ENCODE data around the gene EFNB3. TPM values are rescaled to one million over a fixed set of nuclear protein-coding genes. Genes with fewer than 3 reads are reported as not detected.

EFNB3 gene
- total RNA-seq, 1 donor from 2014 or later, result 5.8 TPM

DNA sequence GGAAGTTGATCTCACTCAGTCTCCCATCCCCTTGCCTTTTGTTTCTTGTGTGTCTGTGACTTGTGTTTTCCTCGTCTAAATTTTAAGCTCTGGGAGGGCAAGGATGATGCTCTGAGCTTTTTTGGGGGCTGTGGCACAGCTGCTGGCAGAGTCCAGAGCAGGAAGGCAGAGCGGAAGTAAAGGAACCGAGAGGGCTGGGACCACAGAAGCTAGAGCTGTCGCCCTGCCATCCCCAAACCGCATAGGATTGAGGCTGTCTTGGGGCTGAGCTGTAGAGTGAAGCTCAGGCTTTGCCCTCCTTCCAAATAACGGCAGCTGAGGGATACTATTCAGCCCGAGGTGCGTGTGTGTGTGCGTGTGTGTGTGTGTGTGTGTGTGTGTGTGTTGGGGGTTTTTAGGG, 8.8 kb downstream of the EFNB3 start:
- H3K27ac Mint-ChIP-seq, result peak overlapping the region; percentile 97
- peaks cover 18% of the 10 kb centered on the region for H3K36me3 Mint-ChIP-seq
- Histone ChIP-seq H3K9ac (no peak overlapping the region), H3K9me3 (ENCODE audit: low read depth) (no peaks in the 10 kb centered on the region), H2AFZ (replicated peaks) (no peak overlapping the region), H3K27me3 (peaks cover 18% of the 10 kb centered on the region), H3K4me1 (peaks cover 40% of the 10 kb centered on the region), H3K4me2 (no peak overlapping the region), H3K4me3 (no peak overlapping the region), H3K79me2 (ENCODE audit: low read depth) (no peaks in the 10 kb centered on the region), H3F3A (ENCODE audit: low read depth) (peaks cover 28% of the 10 kb centered on the region), H4K20me1 (ENCODE audit: low read depth) (peaks cover 15% of the 10 kb centered on the region), H3K27ac (no peak overlapping the region), H3K36me3 (no peaks in the 10 kb centered on the region)
- H3K4me1 Mint-ChIP-seq, result peaks cover 82% of the 10 kb centered on the region
- no peak for TF ChIP-seq EZH2 (IDR thresholded peaks at IDR 0.05)
- TF ChIP-seq, protein P1, sequence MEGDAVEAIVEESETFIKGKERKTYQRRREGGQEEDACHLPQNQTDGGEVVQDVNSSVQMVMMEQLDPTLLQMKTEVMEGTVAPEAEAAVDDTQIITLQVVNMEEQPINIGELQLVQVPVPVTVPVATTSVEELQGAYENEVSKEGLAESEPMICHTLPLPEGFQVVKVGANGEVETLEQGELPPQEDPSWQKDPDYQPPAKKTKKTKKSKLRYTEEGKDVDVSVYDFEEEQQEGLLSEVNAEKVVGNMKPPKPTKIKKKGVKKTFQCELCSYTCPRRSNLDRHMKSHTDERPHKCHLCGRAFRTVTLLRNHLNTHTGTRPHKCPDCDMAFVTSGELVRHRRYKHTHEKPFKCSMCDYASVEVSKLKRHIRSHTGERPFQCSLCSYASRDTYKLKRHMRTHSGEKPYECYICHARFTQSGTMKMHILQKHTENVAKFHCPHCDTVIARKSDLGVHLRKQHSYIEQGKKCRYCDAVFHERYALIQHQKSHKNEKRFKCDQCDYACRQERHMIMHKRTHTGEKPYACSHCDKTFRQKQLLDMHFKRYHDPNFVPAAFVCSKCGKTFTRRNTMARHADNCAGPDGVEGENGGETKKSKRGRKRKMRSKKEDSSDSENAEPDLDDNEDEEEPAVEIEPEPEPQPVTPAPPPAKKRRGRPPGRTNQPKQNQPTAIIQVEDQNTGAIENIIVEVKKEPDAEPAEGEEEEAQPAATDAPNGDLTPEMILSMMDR (IDR thresholded peaks at IDR 0.05), result no peak
- H3K27me3 Mint-ChIP-seq (ENCODE audit: insufficient read depth, low read depth), result peaks cover 14% of the 10 kb centered on the region
- H3K4me3 Mint-ChIP-seq, result peak overlapping the region; percentile 67
- DNase-seq (ENCODE audit: low spot score), result no peak
- H3K9me3 Mint-ChIP-seq, result no peaks in the 10 kb centered on the region

DNA sequence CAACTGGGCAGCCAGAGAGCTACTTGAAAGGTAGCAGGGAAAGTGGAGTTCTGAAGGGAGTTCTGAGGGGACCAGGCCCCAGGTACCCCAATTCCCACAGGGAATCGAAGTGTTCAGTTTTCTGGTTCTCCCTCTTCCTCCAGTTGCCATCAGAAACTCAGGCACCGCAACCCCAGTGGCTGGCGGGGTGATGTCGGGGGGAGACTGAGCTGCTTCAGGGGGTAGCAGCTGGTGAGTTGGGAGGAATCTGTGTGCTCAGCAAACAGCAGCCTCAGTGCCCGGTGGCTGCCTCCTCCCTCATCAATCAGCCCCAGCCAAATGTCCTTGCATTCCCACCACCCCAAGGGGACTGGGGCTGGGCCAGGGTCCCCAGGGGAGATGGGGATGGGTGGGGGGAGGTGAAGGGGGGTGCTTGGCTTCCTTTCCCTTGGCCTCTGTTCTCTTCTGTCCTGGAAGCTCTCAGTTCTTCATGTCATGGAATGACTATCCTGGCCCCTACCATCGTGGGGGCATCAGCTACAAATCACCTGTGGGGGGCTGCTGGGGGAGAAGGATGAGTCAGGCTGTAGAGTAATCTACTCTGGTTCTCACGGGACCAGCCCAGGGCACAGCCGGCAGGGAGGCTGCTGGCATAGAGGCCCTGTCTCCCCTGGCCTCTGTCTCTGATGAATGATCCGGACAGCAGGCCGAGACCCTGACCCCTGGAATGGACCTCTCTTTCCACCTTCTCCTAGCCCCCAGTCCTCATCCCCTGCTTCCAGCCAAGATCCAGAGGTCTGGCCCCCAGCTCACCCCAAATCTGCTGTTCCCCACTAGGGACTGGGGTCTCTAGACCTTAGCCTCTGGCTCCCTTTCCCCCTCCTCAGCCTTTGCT, 10.0 kb downstream of the EFNB3 start:
- no peaks in the 10 kb centered on the region for H3K36me3 ChIP-seq
- H3K27me3 Mint-ChIP-seq (ENCODE audit: insufficient read depth, low read depth), result peaks cover 15% of the 10 kb centered on the region

DNA sequence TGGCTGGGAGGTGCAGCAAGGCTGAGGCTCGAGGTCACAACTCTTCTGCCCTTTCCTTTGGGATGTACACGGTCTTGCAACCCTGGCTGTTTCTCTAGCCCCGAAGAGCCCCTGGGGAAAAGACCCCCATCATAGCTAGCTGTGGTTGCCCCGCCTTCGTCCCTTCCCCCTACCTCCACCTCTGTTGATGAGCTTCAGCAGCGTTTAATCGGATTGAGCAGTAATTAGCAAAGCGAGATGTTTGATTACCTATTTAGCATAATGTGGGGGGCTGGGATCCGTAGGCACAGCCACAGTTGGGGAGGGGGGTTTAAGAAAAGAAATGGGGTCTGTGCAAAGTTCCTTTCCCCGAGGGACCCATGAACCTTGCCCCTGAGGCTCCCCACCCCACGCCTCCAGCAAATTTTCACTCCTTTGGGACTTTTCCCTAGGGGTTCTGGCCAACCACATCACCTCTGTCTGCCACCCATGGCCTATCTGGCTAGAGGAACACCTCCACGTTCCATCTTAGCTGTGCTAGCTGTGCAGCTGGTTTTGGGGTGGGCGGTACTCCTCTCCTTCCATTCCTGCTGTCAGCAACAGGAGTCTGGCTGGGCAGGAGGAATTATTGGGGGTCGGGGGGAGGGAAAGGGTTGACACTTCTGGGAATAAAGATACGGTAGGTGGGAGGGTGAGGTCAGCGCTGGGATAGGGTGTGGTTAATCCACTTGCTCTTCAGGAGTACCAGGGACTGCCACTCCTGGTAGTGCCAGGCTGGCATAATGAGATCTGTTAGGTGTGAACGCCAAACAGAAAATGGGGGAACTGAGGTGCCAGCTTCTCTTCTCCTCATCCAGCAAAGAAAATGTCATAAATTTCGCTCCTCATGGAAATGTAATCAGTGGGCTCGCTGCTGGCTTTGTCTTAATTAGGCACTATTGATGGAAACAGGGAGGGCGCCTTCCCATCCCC, 11.2 kb downstream of the EFNB3 start:
- Mint-ChIP-seq H3K4me3 (peak overlapping the region; percentile 88), H3K9me3 (no peaks in the 10 kb centered on the region)
- H3K9ac ChIP-seq, result no peak overlapping the region

More for the DNA sequence above, 10.0 kb downstream of the EFNB3 start:
- Mint-ChIP-seq H3K4me3 (peak overlapping the region; percentile 88), H3K4me1 (peaks cover 82% of the 10 kb centered on the region), H3K27ac (peak overlapping the region; percentile 96), H3K9me3 (no peaks in the 10 kb centered on the region), H3K36me3 (peaks cover 12% of the 10 kb centered on the region)
- H3K9me3 ChIP-seq (ENCODE audit: low read depth), result no peaks in the 10 kb centered on the region
- TF ChIP-seq EZH2 (IDR thresholded peaks at IDR 0.05), result no peak
- no peak for TF ChIP-seq EZH2phosphoT487 (IDR thresholded peaks at IDR 0.05)
- TF ChIP-seq, protein P1 (IDR thresholded peaks at IDR 0.05), result no peak
- H3F3A ChIP-seq (ENCODE audit: low read depth), result peaks cover 28% of the 10 kb centered on the region
- H3K4me2 ChIP-seq, result no peak overlapping the region
- H2AFZ ChIP-seq (replicated peaks), result no peak overlapping the region
- H3K79me2 ChIP-seq (ENCODE audit: low read depth), result no peaks in the 10 kb centered on the region
- peaks cover 15% of the 10 kb centered on the region for H4K20me1 ChIP-seq (ENCODE audit: low read depth)
- H3K27me3 ChIP-seq, result peaks cover 30% of the 10 kb centered on the region
- peaks cover 40% of the 10 kb centered on the region for H3K4me1 ChIP-seq
- DNase-seq (ENCODE audit: low spot score), result no peak
- no peak overlapping the region for H3K9ac ChIP-seq
- no peak overlapping the region for H3K4me3 ChIP-seq
- no peak overlapping the region for H3K27ac ChIP-seq

More for the DNA sequence above, 11.2 kb downstream of the EFNB3 start:
- Mint-ChIP-seq H3K4me1 (peaks cover 77% of the 10 kb centered on the region), H3K36me3 (peaks cover 2% of the 10 kb centered on the region), H3K27me3 (ENCODE audit: insufficient read depth, low read depth) (peaks cover 17% of the 10 kb centered on the region), H3K27ac (peak overlapping the region; percentile 96)
- Histone ChIP-seq H3K4me2 (peak overlapping the region; percentile 81), H3K4me3 (peak overlapping the region; percentile 74), H3K36me3 (no peaks in the 10 kb centered on the region), H3K4me1 (peaks cover 39% of the 10 kb centered on the region), H3F3A (ENCODE audit: low read depth) (peaks cover 22% of the 10 kb centered on the region), H2AFZ (replicated peaks) (no peak overlapping the region), H3K27me3 (peaks cover 37% of the 10 kb centered on the region), H3K79me2 (ENCODE audit: low read depth) (no peaks in the 10 kb centered on the region), H3K27ac (no peak overlapping the region), H3K9me3 (ENCODE audit: low read depth) (no peaks in the 10 kb centered on the region), H4K20me1 (ENCODE audit: low read depth) (peaks cover 10% of the 10 kb centered on the region)
- TF ChIP-seq EZH2phosphoT487 (IDR thresholded peaks at IDR 0.05) (no peak), EZH2 (IDR thresholded peaks at IDR 0.05) (no peak)
- TF ChIP-seq, protein P1 (IDR thresholded peaks at IDR 0.05), result no peak
- DNase-seq (ENCODE audit: low spot score), result no peak

Data from neural progenitor cell (in vitro differentiated cells).